Measurements from ENCODE around the gene HSF4. TPM values are rescaled to one million over a fixed set of nuclear protein-coding genes. Genes with fewer than 3 reads are reported as not detected.
"Not testable (repeated sequence)": the region's sequence is repeated elsewhere in the genome, so short reads cannot be mapped to it uniquely, and the experiment has no call there.

HSF4 gene
- total RNA-seq: 10 to 100 TPM; 24.3 to 48.1 TPM
- long read RNA-seq, partial matches to known transcripts: 3 of 7 reads
- long read RNA-seq, other reads (novel, unspliced or antisense): 4 of 7 reads

GRCh38 chr16:67164599-67165061 is at the start of gene HSF4:
Gene HSF4 (plus strand): TSS chr16:67164745. CDS start chr16:67164812, 67 bp downstream.
- intact Hi-C loops (cut with DNase I): no loop called here
- ATAC-seq (peak; percentile 28 to 46), DNase-seq (peak; percentile 77)

- ATAC-seq (no peak), DNase-seq (no peak)
- intact Hi-C loops (cut with DNase I): no loop called here
These were observed 49.8 kb upstream of the HSF4 start for GRCh38 chr16:67114793-67115192.

- DNase-seq: no peak
- no peak for ATAC-seq
- intact Hi-C loops (cut with DNase I): no loop called here
These were observed 48.9 kb upstream of the HSF4 start for GRCh38 chr16:67115639-67116038.

- intact Hi-C loops (cut with DNase I): no loop called here
- no peak for DNase-seq
- no peak for ATAC-seq
These were observed 47.9 kb upstream of the HSF4 start for GRCh38 chr16:67116388-67117311.

- intact Hi-C loops (cut with DNase I): no loop called here
- DNase-seq (no peak), ATAC-seq (no peak)
These were observed 46.8 kb upstream of the HSF4 start for GRCh38 chr16:67117716-67118115.

- DNase-seq: no peak
- ATAC-seq: no peak
- intact Hi-C loops (cut with DNase I): no loop called here
These were observed 44.5 kb upstream of the HSF4 start for GRCh38 chr16:67120025-67120424.

- ATAC-seq; DNase-seq; intact Hi-C loops (cut with DNase I): not testable (repeated sequence)
These were observed 41.7 kb upstream of the HSF4 start for GRCh38 chr16:67122799-67123198.

- intact Hi-C loops (cut with DNase I): no loop called here
- ATAC-seq (no peak), DNase-seq (no peak)
These were observed 36.1 kb upstream of the HSF4 start for GRCh38 chr16:67128417-67128816.

GRCh38 chr16:67128887-67129286 is 35.7 kb upstream of the HSF4 start:
- intact Hi-C loops (cut with DNase I): no loop called here
- ATAC-seq: no peak
- DNase-seq: no peak

- ATAC-seq: no peak
- DNase-seq: no peak
- intact Hi-C loops (cut with DNase I): no loop called here
These were observed 35.1 kb upstream of the HSF4 start for GRCh38 chr16:67129422-67129821.

- DNase-seq (no peak), ATAC-seq (no peak)
- intact Hi-C loops (cut with DNase I): no loop called here
These were observed 26.9 kb upstream of the HSF4 start for GRCh38 chr16:67137605-67138004.

GRCh38 chr16:67141391-67141790 is 23.2 kb upstream of the HSF4 start:
- intact Hi-C loops (cut with DNase I): no loop called here
- DNase-seq: no peak
- no peak for ATAC-seq

- intact Hi-C loops (cut with DNase I): no loop called here
- ATAC-seq: no peak
- no peak for DNase-seq
These were observed 22.2 kb upstream of the HSF4 start for GRCh38 chr16:67142342-67142741.

- no peak for ATAC-seq
- intact Hi-C loops (cut with DNase I): no loop called here
- no peak for DNase-seq
These were observed 19.6 kb upstream of the HSF4 start for GRCh38 chr16:67144943-67145342.

- intact Hi-C loops (cut with DNase I): no loop called here
- ATAC-seq: no peak
- DNase-seq: no peak
These were observed 18.8 kb upstream of the HSF4 start for GRCh38 chr16:67145746-67146145.

- no peak for ATAC-seq
- intact Hi-C loops (cut with DNase I): no loop called here
- DNase-seq: no peak
These were observed 17.8 kb upstream of the HSF4 start for GRCh38 chr16:67146523-67147357.

GRCh38 chr16:67147437-67148140 is 17.0 kb upstream of the HSF4 start:
- intact Hi-C loops (cut with DNase I): no loop called here
- DNase-seq (no peak), ATAC-seq (no peak)

- no peak for ATAC-seq
- intact Hi-C loops (cut with DNase I): no loop called here
- DNase-seq: no peak
These were observed 16.3 kb upstream of the HSF4 start for GRCh38 chr16:67148221-67148620.

GRCh38 chr16:67148656-67149275 is 15.8 kb upstream of the HSF4 start:
- intact Hi-C loops (cut with DNase I): no loop called here
- DNase-seq: no peak
- ATAC-seq: no peak
